Hypothalamus (tissue), 51 donors: Measurements from ENCODE around the gene TRIML1.

Experiments
- DNase-seq, 51 donors: peaks; one replicate each; lab custom pipeline; 2025; lab: John Stamatoyannopoulos, UW

Gene TRIML1, protein sequence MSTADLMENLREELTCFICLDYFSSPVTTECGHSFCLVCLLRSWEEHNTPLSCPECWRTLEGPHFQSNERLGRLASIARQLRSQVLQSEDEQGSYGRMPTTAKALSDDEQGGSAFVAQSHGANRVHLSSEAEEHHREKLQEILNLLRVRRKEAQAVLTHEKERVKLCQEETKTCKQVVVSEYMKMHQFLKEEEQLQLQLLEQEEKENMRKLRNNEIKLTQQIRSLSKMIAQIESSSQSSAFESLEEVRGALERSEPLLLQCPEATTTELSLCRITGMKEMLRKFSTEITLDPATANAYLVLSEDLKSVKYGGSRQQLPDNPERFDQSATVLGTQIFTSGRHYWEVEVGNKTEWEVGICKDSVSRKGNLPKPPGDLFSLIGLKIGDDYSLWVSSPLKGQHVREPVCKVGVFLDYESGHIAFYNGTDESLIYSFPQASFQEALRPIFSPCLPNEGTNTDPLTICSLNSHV

DNA sequence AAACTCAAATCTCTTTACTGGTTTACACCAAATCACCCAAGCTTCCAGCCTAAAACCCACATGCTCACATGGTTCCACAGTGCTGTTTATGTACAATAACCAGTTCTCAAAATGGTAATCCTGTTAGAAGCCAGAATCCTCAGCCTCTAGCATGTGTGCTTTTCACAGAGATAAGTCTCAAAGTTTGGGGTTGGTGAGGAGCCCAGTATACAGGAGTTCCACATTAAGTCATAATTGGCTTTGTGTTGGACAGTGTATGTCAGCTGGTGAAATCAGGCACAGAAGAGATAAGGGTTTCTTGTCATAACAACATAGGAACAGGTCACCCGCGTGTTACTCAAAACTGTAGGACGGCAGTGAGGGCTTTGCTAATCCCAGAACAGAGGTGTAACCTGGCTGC is at the start of gene TRIML1:
TRIML1 (plus strand) TSS at position 301 of the 400 bp plus-strand sequence. CDS start 118 bp downstream, outside the sequence.
- DNase-seq: no peak

DNA sequence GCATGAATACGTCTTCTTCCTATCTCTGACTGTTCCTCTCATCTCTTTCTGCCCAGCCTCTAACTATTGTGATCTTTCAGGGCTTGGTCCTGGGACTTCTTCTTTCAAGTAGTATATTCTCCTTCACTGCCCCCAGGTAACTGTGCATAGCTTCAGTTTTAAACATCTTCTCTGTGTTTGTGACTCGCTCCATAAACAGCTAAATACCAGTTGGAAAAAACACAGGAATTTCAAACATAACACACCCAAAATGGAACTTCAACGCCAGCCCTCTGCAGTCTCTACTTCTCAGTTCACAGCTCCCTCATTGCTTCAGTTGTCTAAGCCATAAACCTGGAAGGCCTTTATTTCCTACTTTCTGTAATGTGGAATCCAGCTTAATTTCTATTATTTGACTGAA is 46.4 kb upstream of the TRIML1 start:
- DNase-seq: no peak

DNA sequence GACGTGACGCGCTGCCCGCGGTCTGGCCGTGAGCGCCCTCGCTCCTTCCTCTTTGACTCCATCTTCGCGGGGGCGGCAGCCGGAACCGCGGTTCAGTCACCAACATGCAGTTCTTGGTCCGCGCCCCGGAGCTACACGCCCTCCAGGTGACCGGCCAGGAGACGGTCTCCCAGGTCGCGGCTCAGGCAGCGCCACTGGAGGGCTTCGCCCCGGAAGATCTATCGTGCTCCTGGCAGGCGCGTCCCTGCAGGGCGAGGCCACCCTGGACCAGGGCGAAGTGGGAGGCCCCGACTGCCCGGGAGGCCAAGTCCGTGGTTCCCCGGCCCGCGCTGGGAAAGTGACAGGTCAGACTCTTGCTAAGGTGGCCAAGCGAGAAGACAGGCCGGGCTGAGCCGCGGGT is 32.8 kb upstream of the TRIML1 start:
- DNase-seq: no peak

DNA sequence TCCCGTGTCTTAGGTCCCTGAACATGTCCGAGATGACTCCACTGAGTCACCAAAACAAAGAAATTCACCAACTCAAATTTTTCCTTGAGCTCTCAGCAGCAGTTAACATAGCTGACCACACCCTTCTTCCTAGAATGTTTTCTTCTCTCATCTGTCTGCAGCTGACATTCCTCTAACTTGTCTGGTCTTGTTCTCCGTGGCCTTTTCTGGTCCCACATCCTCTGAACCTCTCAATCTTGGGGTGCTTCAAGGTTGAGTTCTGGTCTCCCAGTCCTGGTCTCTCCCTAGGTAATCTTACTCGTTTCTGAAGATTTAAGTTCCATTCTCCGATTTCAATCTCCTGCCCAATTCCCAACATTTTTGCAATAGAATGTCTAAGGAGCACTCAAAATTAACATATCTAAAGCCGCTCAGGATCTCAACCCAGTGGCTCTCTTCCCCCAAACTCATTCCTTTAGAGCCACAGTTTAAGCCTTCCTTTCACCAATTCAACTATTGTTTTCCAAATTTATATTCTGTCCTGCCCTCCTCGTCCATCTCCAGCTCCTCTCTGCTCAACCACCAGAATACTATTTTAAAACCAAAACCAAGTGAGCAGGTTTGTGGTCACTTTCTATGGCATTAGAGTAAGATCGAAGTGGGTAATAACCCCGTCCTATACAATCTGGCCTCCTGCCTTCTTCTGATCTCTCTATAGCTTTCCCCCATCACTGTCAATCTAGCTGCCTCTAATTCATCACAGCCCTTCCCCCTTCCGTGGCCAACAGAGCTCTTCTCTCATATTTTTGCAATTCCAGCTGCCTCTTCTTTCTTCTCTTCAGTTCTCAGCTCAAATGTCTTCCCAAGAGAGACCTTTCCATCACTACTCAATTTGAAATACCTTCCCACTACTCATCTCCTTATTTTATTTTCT is 31.1 kb upstream of the TRIML1 start:
- DNase-seq: no peak

DNA sequence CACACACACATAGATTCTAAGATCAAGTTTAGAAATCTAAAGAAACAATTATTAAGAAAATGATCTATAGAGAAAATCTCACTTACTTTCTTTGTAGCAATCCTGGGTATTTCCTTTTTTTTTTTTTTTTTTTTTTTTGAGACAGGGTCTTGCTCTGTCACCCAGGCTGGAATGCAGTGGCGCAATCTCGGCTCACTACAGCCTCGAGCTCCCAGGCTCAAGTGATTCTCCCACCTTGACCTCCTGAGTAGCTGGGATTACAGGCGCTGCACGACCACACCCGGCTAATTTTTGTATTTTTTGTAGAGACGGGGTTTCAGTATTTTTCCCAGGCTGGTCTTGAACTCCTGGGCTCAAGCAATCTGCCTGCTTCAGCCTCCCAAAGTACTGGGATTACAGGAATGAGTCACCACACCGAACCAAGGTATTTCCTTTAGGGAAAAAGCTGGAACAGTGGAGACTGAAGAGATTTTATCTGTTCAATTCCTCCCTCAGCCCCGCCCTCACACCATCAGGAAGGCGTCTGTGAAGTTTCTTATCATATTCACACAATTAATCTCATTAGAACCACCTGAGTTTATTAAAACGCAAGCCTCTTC is 30.0 kb upstream of the TRIML1 start, which contains the start of gene TRIML2:
TRIML2 (minus strand) TSS at position 447 of the 599 bp plus-strand sequence. CDS start 4,235 bp downstream, outside the sequence.
- no peak for DNase-seq

DNA sequence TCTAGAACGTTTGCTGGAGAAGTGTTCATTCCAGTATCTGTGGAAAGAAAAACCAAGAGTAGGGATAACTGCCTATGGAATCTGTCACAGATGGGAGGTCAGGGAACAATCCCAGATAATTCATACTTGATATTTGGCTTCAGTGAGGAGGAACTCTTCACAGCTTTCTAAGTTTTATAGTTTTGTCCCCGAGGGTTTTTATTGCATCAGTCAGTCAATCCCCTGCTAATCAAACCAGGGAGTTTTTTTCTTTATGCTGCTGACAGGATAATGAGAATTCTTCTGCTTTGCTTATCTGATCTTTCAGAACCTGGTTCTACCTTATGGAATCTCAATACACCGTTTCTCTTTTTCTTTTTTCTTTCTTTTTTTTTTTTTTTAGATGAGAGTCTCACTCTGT is 29.2 kb upstream of the TRIML1 start:
- no peak for DNase-seq

DNA sequence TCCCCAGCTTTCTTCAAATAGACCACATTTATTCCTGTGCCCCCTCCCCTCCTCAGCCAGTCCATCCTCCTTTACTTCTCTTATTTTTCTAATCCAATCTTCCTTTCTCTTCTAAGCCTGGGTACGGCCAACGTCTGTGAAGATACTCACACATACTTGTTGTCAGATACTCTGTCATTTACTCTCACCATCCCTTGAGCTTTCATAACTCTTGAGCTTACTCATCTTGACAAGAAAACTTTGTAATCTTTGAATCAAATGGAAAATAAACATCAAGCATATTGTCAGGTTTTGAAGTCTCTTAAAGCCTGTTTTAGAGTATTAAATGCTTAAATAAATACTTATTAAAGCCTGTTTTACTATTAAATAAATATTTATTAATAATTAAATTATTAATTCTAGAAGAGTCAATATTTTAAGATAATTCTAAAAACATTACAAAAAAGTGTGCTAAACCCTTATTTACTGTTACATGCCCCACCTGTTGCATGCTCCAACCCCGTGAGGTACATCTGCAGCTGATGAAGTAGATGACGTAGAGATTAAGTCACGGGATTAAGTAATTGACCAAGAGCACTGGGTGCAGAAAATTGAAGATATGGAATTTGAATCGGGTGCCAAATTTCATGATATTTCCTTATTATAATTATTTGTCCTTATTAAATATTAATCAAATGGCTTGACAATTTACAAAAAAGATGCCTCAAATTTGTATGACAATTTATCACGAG is 28.3 kb upstream of the TRIML1 start:
- no peak for DNase-seq

DNA sequence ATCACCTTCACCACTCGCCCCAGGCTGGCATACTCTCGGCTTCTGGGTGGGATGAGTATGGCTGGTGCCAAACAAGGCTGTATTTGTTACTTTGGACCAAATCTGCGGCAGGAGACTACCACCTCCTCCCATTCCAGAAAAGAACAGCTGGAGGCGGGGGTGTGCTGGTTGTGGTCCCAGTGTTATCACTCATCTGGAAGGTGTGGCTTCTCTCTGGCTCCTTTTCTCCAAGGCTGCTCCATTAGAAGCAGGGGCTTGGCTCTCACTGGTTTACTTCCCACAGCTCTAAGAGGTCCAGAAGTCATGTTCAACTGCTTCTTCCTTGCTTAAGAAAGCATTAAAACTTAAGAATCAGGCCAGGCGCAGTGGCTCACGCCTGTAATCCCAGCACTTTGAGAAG is 27.3 kb upstream of the TRIML1 start:
- DNase-seq: no peak

DNA sequence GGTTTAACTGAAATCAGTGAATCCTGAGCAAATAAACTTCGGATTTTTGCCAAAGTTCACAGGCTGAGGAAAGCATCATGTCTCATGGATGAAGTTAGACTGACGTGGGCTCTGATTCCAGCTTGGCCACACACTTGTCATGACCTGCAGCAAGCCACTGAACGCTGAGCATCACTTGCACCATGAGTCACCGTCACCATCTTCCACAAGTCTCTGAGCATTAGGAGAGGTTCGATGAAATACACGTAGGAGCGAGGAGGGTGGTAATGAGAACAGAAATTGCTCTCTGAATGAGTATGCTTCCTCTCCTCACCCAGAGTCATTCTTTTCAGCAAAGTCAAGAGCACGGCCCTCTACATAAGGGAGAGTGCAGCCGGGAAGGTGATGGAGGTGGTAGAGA is 26.1 kb upstream of the TRIML1 start:
- peak in 1 of 51 donors; percentile 3 for DNase-seq

DNA sequence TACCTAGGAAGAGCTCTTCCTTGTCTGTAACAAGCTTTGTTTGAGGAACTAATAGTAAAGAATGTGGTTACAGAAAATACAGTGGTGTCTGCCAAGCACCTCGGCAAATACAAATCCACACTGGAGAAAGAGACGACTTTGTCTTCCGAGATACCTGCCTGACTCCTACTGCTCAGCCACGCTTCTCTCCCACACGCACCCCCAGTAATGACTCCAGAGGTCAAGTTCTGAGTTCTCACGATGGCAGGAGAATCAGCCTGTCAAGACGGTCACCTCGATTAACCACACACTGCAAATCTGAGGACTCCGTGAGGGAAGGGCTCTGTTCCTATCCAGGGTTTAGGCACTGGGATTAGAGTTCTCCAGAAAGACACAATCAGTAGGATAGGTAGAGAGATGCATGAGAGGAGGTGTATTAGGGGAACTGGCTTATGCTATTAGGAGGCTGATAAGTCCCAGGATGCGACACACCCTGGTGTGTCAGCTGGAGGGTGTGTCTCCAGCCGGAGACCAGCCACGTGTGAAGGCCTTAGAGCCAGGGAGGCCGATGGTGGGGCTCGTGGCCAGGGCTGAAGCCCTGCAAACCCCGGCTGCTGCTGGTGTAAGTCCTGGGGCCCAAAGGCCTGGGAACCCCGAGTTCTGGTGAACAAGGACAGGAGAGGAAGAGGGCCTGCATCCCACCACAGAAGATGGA is 21.5 kb upstream of the TRIML1 start:
- no peak for DNase-seq

DNA sequence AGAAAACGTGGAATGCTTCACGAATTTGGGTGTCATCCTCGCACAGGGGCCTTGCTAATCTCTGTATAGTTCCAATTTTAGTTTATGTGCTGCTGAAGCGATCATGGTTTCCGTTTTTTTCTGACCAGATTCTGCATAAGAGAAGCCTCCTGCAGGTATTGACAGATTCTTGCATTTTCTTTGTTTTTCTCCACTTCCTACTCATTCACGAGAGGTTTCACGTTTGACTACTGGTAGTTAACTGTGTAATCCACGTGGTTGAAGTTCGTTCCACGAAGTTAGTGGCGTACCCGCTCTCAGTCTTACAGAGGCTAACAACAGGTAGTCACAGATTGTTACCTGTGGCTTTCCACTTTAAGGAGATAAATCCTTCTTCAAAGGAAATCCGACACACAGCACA is 17.7 kb upstream of the TRIML1 start:
- no peak for DNase-seq

DNA sequence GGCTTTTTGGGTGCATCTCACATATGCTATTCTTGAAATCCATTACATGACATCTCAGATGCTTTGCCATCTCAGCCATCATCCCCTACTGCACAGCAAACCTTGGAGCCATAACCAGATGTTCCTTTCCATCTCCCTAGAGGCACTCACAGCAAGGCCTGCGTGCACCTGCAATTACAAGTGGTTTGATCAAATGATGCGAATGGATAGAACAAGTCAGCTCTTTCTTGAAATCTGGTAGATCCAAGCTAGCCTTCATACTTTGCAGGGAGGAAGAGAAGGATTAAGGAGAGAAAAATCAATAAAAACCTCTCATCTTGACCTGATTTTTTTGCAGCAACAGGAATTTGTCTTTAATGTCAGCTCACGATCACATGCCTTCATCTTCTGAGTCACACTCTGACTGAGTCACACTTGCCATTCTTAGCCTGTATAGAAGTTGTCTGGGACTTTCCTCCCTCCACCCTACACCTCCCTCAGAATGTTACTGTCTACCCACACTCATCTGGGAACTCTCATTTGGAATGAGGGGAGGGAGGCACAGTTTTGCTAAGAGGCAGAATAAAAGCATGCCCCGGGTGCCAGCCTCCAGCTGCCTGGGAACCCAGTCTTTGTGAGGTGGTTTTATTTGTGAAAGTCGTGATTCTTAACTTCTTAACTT is 11.9 kb upstream of the TRIML1 start:
- DNase-seq: peak in 3 of 51 donors; percentile 8 to 55 (median 26)

DNA sequence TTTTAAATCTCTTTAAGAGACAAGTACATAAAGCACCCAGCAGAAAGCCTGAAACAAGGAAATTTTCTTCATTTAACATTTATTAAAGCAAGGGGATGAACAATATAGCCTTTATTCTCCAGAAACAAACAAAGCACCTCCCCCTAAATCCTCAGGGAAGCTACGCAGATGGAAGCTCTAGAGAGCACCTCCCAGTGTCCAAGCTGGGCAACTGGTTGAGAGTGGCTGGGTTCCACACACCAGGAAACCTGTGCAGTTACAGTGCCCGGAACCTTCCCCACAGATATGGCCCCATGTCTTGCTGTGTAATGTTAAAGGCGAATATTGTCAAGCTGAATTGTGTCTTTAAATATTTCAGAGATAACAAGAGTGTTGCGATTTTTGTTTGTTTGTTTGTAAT is 8.9 kb upstream of the TRIML1 start:
- DNase-seq: no peak

DNA sequence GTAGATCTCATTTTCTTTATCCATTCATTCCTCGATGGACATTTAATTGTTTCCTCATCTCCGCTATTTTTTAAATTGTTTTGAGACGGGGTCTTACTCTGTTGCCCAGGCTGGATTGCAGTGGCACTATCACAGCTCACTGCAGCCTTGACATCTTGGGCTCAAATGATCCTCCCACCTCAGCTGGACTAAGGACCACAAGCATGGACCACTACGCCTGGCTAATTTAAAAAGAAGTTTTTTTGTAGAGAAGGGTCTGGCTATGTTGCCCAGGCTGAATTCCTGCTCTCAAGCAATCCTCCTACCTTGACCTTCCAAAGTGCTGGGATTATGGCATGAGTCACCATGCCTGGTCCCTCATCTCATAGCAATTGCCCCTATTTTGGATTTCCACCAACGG is 7.0 kb upstream of the TRIML1 start:
- no peak for DNase-seq

DNA sequence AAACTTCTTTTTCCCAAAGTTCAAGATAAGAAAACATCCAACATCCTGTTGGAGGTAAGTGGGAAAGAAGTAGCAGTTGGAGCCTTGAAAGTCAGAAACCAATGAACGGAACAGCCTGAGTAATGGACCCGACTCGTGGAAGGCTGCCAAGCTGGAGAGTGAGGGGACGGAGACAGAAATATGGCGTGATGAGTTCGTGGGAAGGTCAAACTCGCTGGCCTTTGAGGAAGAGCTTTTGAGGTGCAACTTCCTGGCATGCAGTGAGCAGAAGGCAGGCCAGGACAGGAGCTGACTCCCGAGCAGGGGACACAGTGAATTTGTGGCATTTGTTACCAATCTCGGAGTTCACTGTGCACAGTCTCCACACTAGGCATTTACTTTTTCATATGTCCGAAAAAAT is 1.0 kb upstream of the TRIML1 start:
- no peak for DNase-seq

DNA sequence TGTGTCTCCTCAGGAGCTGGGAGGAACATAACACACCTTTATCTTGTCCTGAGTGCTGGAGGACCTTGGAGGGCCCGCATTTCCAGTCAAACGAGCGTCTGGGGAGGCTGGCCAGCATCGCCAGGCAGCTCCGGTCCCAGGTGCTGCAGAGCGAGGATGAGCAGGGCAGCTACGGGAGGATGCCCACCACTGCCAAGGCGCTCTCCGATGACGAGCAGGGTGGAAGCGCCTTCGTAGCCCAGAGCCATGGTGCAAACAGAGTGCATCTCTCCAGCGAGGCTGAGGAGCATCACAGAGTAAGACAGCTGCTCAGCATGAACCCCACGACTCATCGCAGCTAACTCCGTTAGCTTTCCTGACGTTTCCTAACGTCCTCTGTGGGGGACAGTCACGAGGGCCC is 430 bp downstream of the TRIML1 start:
- no peak for DNase-seq

DNA sequence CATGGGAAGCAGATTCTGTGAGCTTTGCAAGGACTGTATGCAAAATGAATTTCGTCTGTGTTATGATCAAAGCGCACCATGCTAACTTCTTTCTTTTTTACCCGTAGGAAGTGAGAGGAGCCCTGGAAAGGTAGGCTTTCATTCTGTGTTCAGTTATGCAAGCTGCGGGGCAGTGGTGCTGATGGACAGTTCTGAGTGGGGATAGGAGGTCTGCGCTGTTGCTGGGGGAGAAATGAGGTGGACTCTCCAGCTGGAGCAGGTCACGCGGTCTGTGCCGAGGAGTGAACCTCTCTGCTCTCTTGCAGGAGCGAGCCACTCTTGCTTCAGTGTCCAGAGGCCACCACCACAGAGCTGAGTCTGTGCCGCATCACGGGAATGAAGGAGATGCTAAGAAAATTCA is 4.5 kb downstream of the TRIML1 start:
- no peak for DNase-seq

DNA sequence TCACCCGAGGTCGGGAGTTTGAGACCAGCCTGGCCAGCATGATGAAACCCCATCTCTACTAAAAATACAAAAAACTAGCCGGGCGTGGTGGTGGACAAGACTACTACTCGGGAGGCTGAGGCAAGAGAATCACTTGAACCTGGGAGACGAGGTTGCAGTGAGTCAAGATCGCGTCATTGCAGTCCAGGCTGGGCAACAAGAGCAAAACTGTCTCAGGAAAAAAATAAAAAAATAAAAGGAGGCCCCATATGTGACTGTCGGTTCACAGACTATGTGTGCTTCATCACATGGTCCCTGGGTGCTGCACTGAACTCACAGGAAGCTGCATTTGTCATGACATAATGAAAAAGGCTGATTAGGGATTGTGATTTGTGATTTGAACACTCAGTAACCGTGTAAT is 6.4 kb downstream of the TRIML1 start:
- DNase-seq: no peak

DNA sequence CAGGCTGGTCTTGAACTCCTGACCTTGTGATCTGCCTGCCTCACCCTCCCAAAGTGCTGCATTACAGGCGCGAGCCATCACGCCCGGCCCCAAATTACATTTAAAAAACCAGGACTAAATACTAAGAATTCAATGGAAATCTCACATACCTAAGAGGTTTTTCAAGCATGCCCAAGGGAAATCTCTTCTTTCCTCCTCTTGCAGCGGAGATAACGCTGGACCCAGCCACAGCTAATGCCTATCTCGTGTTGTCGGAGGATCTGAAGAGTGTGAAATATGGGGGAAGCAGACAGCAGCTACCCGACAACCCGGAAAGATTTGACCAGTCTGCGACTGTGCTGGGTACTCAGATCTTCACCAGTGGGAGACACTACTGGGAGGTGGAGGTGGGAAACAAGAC is 7.4 kb downstream of the TRIML1 start:
- no peak for DNase-seq
